DMS 273 (cell line): Measurements from ENCODE around the gene C1QL4.

Source experiments
- DNase-seq: peaks from one replicate; lab custom pipeline; 2025; ENCODE audit not compliant: unreplicated experiment; lab: John Stamatoyannopoulos, UW

C1QL4 gene

DNA sequence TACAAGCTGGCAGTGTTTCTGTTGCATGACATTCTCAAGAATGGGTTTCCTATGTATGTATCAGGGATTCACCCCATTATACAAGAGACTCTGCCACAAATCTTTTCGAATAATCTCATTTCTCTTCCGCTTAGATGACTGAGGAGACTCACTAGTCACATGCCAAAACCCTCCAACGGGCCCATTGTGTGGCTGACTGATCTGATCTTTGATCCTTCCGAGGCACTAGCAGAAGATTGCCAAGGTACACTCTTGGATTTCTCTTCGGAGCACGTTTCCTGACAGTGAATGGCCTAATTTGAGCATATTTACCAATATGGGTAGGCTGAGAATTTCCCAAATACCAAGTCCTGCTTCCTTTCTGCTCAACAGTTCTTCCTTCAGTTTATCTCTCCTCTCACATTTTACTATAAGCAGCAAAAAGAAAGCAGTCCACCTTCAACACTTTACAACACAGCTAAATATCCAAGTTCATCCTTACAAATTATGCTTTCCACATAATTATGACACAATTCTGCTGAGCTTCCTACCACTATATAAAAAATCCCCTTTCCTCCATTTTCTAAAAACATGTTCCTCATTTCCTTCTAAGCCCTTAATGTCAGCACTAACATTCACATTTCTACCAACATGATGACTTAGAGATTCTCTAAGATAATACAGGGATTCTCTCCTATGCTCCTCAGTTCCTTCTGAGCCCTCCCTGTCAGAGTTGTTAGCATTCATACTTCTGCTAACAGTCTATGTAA is 31.1 kb downstream of the C1QL4 start:
- DNase-seq, result no peak

DNA sequence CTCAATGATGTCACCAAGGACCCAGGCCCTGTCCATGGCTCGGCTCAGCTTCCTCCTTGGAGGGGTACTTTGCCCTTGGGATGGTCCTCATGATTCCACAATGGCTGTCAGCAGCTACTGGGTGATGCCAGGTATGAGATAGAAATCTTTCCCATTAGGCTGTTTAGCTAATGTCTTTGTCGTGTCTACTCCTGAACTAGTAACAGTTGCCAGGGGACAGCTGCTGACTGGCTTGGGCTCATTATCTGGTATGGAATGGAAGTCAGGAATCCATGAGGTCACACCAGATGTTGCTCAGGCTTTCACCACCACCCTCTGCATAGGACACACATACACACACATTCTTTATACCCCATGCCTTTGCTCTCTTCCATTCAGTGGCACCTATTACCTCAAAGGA is 32.8 kb downstream of the C1QL4 start:
- peak; percentile 70 for DNase-seq

DNA sequence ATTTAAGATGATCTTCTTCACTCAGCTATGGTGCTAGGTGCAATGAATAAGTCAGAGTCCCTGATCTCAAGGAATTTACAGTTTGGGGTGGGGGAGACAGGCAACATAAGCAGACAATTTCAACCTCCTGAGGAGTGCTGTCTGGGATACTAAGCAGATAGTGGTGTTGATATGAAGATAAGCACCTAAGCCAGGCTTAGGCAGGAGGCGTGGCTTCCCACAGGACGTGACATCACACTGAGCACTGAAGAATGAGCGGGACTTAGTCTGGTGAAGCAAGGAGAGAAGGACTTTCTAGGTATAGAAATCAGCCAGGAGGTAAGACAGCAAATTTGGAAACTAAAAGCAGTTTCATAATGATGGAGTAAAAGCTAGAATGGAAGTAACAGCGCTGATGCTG is 35.2 kb downstream of the C1QL4 start:
- no peak for DNase-seq

DNA sequence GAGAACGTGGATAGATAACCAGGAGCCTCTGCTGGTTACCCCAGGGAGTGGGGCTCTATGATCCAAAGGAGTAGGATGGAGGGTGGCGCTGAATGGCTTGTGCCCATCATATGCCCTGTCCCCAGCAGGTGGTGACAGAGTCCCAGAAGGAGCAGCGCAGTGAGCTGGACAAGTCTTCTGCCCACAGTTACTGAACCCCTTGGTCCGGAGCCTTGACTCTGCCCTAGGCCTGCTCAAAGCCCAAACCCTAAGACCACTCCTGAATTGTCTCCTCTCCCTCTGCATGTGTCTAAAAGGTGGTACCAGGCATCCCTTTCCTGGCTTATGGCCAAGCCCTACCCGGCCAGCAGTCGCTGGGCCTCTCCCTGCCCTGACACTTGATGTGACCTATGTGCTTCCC is 38.8 kb downstream of the C1QL4 start:
- no peak for DNase-seq

DNA sequence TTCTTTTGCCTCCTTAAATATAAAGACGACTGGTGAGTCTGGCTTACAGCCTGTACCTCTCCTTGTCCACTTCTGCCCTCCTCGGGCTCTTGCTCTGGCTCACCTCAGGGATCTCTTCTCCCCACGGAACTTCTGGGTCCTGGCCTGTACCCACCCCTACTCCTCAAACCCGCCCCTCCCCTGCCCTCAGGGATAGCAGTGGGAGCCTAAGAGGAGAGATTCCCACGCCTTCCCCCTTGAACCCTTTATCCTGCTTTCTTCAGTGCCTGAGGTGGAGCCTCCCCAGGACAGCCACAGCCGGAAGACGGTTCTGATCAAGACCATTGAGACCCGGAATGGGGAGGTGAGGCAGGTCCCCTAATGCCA is 39.3 kb downstream of the C1QL4 start:
- DNase-seq, result no peak

DNA sequence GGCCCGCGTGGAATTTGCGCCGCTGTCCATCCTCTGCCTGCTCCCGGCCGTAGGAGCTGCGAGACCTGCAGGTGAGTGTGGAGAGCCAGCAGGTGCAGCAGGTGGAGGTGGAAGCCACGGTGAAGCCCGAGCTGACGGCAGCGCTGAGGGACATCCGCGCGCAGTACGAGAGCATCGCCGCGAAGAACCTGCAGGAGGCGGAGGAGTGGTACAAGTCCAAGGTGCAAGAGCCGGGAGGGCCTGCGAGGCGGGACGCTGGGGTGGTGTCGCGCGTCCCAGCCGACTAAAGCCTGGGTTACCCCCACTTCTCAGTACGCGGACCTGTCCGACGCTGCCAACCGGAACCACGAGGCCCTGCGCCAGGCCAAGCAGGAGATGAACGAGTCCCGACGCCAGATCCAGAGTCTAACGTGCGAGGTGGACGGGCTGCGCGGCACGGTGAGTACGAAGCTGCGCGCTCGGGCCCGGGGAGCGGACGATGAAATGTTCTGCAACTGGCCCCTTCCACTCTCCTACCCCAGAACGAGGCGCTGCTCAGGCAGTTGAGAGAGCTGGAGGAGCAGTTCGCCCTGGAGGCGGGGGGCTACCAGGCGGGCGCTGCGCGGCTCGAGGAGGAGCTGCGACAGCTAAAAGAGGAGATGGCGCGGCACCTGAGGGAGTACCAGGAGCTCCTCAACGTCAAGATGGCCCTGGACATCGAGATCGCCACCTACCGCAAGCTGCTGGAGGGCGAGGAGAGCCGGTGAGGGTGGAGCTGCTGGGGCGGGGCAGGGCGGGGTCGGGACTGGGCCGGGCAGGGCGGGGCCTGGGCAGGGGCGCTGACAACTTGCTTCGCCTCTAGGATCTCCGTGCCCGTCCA is 39.9 kb downstream of the C1QL4 start:
- DNase-seq, result peak; percentile 75

DNA sequence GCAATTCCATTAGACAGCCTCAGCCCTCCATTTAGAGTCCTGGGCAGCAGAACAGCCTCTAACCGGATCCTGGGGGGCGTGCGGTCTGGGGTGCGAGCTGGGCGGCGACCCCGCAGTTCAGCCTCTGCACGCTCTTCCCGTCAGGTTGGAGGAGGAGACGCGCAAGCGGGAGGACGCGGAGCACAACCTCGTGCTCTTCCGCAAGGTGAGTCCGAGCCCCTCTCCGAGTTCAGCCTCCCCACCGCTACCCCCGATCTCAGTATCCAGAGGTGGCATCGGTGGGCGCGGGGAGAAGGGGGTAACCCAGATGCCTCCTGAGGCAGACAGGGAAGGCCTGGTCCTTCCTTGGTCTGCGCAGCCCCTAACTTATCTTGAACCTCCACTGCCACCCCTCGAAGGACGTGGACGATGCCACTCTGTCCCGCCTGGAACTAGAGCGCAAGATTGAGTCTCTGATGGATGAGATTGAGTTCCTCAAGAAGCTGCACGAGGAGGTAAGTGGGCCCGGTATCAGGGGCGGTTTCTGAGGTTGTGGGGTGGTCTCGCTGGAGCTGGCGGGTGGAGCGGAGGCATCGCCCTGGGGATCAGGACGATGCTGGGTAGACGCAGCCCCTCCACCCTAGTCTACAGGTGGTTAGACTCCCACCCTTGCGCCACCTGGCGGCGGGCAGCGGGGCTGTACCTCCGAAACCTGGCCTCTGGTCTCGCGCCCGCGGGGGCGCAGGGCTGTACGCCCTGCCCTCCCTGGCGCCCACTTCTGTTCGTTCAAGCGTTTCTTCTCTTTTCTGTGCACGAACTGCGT is 40.8 kb downstream of the C1QL4 start:
- peak; percentile 45 for DNase-seq

DNA sequence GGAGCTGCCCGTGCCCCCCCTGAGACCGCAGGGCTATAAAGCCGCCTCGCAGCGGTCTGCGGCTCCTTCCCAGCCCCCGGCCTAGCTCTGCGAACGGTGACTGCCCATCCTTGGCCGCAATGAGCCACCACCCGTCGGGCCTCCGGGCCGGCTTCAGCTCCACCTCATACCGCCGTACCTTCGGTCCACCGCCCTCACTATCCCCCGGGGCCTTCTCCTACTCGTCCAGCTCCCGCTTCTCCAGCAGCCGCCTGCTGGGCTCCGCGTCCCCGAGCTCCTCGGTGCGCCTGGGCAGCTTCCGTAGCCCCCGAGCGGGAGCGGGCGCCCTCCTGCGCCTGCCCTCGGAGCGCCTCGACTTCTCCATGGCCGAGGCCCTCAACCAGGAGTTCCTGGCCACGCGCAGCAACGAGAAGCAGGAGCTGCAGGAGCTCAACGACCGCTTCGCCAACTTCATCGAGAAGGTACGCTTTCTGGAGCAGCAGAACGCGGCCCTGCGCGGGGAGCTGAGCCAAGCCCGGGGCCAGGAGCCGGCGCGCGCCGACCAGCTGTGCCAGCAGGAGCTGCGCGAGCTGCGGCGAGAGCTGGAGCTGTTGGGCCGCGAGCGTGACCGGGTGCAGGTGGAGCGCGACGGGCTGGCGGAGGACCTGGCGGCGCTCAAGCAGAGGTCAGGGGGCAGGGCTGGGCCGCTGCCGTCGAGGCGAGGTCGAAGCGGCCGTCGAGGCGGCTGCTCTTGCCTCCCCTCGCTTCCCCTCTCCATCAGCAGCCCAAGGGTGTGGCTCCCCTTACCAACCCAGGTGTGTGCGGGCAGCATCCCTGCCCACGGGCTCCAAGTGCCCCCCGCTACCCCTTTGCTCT is 41.7 kb downstream of the C1QL4 start, which contains the start of gene PRPH:
Gene PRPH (plus strand): TSS at position 66 of the 855 bp plus-strand sequence. CDS start 54 bp downstream, at position 120.
- no peak for DNase-seq

DNA sequence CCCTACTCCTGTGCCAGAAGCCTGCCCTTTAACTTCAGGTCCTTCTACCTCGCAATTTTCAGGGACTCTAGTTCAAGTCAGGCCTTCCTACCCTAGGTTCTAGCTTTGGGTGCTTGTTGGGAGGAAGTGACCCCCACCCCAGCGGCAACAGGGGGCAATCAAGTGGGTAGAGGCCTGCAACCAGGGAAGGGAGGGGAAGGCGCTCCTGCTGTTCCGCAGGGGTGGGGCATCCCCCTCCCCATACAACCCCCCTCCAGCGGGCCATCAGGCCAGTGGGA is 42.2 kb downstream of the C1QL4 start:
- DNase-seq, result no peak

DNA sequence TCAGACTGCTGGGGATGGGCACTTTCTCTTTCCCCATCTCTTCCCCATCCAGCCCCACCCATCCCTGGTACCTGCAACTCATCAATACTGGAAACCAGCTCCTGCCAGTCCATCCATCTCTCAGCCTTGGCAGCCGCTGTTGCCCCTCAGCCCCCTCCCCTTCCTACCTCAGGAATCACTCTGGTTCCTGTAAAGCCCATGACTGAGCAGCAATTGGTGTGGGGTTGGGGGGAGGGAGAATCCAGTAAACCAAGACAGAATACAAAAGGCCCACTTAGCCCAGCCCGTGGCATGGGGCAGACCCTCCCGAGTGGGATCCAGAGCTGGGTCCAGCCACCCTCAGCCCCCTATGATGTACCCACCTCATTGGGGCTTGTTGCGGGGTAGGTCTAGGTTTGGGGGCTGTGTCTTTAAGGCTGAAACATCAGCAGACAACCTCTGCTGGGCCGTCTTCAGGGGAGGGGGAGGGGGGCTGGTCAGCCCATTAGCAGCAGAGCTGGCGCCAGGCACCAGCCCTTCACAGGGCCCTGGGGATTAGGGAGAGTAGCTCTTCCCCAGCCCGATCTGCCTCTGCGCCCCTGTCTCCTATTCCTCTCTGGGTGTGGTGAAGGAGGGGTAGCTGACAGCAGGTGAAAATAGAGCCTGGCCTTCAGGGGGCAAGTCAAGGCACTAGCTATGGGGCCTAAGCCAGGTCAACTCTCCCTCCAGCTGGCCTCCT is 42.7 kb downstream of the C1QL4 start:
- peak; percentile 40 for DNase-seq

DNA sequence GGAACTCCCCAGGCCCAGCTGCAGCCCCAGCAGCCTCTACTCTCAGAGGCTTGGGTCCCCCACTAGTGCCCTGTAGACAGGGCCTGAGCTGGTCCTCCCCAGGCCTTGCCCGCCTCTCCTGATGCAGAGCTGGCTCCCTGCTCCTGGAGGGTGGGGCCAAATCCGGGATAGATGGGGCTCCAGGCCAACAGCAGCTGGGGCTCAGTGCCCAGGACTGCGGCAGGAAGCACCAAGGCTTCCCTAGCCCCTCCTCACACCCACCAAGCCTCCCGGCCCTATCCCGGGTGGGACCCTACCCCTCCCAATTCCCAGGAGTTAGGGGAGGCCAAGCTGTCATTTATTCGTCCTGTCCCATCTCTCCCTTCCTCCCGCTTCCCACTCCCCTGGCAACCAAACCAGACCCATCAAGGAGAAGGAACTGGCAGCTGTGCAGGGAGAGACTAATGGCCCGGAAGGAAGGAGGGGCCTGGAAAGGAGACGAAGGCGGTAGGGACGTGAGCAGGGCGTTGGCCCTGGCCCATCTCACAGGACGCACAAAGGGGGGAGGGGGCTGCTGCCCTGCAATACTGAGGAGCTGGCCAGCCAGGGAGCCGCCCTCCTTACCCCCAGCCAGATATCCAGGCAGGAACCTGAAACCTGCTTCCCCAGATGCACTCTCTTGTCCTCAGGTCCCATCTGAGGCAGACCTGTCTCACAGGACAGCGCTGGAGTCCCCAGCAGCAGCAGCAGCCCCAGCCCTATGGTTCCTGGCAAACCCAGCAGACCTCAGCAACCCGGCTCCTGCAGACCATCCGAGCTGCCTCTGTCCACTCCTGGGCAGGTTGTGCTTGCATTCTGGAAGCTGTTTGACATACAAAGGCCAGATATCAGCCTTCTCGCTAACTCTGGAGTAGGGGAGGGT is 43.7 kb downstream of the C1QL4 start:
- DNase-seq, result peak; percentile 91

DNA sequence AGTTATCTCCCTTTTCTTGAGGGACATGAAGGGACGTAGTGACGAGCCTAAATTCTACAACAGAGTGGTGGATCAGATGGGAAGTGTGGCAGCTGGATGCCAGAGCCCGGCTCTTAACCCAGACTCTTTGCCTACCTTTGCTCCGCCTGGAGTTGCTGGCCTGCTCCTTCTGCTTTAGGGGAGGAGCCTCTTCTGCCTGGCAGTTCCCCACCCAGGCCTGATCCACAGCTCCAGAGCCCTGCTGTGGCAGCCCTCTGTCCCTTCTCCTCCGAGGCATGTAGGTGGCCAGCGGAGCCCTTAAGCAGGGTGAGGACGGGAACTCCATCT is 44.3 kb downstream of the C1QL4 start:
- peak; percentile 86 for DNase-seq

DNA sequence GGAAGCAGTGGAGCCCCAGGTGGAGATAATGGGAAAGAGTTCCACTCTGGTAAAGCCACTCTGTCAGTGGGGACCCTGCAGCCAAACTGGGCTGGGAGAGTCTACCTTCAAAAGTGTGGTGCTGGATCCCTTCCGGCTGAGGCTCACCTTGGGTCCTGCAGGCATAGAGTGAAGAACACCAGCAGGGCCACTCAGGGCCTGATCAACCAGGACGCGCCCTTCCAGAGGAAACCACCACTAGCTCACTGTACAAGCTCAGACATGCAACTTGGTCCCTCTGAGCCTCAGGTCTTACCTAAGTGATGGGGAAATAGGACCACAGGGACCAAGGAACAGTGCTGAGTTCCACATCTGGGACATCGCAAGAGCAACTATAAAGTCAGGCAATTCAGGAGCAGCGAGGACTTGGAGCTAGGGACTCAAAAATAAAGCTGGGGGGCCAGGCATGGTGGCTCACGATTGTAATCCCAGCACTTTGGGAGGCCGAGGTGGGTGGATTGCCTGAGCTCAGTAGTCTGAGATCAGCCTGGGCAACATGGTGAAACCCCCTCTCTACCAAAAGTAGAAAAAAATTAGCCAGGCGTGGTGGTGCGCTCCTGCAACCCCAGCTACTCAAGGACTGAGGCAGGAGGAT is 47.9 kb downstream of the C1QL4 start:
- DNase-seq, result no peak

DNA sequence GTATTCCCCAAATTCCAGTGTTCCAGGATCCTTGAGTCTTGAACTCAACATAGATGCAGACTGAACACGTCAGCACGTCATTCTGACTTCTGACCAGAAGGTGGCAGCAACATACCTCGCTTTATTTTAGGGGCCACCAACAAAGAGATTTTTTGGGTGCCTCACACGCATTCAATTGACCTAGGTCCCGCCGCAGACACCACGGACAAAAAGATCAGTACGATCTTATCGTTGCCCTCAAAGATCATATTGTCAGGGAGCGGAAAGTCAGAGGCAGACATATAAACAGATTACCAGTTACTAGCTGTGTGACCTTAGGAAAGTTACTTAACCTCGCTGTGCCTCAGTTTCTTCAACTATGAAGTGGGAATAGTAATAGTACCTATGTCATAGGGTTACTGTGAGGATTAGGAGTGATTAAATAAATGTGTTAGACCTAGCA is 48.6 kb downstream of the C1QL4 start:
- peak; percentile 66 for DNase-seq

DNA sequence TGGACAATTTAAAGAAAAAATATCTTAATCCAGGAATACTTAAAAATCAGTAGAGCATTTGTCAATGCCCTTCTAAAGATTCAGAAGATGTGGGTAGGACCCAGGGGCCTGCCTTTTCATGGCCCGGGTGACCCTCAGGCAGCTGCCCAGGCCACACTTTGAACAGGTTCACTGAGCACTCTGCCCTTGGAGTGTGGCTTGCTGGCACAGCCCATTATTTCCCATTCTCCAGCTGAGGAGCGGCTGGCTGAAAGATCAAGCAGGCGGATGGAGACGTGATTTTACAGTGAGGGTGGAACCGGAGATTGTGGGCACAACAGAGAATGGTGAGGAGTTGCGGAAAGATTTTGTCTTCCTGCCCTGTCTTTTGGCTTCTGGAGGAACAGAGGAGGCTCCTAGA is 49.1 kb downstream of the C1QL4 start:
- DNase-seq, result no peak

DNA sequence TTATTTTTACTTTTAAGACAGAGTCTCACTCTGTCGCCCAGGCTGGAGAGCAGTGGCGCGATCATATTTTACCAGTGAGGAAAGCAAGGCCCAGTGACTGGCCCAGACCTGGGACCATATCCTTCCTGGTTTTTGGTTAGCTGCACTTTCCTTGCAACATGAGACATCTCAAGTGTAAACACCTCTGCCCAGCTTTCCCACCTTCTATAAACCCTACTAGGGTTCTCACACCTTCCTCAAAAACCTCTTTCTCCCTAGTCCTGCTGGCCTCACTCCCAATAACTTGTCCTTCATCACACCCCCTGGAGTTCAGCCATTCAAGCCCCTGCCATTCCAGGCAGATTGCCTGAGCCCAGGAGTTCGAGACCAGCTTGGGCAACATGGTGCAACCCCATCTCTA is 52.3 kb downstream of the C1QL4 start:
- no peak for DNase-seq

DNA sequence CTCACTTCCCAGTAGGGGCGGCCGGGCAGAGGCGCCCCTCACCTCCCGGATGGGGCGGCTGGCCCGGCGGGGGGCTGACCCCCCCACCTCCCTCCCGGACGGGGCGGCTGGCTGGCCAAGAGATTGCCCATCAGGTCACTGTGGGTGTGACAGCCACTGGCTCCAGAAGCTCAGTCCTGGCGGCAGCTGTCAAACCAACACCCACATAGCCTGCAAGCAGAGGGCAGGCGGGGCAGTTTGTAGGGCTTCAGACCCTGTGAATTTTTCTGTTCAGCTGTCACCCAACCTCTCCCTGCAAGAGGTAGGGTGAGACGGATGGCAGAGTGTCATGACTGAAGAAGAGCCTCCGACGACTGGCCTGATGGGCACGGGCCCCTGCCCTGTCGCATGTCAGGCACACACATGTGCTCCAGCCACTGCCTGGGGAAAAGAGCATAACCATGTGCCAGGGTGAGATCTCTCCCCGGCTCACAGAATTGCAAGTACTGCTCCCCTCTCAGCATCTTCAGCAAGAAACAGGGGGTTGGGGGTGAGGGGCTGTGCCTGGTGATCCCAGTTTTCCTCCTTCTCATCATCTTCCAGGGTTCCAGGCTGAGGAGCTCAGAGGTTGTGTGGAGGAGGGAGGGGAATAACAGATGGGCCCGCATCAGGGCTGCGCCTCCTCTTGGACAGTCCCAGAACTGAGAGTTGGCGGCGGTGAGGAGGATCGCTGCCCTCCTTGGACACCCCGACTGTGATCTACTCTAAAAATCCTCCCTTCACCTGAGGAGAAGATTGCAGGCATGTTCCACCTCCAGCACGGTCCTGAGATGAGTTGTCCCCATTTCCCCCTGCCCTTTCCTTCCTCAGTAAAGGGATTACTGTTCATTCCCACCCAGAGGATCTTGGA is 53.2 kb downstream of the C1QL4 start:
- no peak for DNase-seq
